CD4-positive, alpha-beta T cell treated with Interleukin-17A for 4 hours (primary cell): ENCODE data around the gene ZC3H12A.

Experiments used
- DNase-seq: peaks from one replicate; pipeline ENCODE4 v3.0.0-alpha.2; 2020; ENCODE audit warnings: mixed read lengths

The ZC3H12A gene

GRCh38 chr1:37456614-37457013 is 17.8 kb upstream of the ZC3H12A start:
- no peak for DNase-seq

DNA sequence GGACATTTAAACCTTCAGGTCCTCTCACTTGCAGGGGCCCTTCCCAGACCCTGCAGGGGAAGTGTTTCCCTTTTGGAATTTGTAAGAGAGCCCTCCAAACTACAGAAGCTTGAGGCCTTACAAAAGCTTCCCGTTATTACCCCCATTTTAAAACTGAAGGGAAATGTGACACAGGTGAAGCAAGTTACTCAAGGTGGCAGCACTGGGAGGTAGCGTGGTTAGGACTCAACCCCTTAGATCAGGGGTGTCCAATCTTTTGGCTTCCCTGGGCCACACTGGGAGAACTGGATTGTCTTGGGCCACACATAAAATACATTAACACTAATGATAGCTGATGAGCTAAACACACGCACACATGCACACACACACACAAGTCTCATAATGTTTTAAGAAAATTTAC is 15.8 kb upstream of the ZC3H12A start:
- peak; percentile 31 for DNase-seq

DNA sequence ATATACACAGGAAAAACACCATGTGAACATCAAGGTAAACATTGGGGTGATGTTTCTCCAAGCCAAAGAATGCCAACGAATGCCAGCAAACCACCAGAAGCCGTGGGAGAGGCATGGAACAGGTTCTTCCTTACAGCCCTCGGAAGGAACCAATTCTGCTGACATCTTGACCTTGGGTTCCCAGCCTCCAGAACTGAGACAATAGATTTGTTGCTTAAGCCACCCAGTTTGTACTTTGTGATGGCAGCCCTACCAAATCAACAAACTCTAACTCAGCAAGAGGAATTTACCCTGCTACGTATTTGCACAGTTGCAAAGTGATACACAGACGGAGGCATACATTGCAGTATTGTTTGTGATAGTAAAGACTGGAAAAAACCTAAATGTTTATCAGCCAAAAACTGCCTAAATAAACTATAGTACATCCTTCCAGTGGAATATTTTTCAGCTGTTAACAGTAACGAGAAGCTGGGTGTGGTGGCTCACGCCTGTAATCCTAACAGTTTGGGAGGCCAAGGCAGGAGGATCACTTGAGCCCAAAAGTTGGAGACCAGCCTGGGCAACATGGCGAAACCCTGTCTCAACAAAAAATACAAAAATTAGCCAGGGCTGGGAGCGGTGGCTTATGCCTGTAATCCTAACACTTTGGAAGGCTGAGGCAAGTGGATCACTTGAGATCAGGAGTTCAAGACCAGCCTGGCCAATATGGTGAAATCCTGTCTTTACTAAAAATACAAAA is 12.5 kb upstream of the ZC3H12A start:
- DNase-seq: no peak

GRCh38 chr1:37464443-37464842 is 9.9 kb upstream of the ZC3H12A start:
- no peak for DNase-seq

DNA sequence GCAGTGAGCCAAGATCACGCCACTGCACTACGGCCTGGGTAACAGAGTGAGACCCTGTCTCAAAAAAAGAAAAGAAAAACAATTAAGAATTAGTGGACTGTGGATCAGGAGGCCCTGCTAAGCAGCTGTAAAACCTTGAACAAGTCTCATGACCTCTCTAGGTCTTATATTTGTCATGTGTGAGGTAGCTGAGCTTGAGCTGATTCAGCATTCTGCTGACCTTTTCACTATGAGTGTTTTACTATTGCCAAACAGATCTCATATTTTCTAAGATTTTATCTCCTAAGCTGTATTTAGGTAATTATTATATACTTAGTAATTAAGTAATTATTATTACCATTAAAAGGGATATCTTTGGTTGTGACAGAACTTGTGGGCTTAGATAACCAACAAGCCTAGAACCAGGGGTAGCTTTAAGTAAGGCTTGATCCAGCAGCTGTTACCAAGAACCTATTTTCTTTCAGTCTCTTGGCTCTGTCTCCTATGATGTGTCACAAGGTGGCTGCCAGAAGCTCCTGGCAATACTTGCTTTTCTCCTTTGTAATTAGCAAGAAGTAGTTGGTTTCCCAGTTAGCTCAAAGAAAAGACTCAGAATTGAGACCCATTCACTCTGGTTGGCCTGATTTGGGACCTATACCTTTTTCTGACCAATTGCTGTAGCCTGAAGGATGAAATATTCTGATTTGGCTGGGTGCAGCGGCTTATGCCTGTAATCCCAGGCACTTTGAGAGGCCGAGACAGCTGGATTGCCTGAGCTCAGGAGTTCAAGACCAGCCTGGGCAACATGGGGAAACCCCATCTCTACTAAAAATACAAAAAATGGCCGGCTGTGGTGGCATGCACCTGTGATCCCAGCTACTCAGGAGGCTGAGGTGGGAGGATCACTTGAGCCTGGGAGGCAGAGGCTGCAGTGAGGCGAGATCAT is 8.5 kb upstream of the ZC3H12A start:
- DNase-seq: no peak

GRCh38 chr1:37468037-37468436 is 6.3 kb upstream of the ZC3H12A start:
- DNase-seq: no peak

GRCh38 chr1:37469386-37469785 is 5.0 kb upstream of the ZC3H12A start:
- DNase-seq: no peak

- DNase-seq: no peak
Observed at GRCh38 chr1:37471345-37472231, 2.8 kb upstream of the ZC3H12A start.

DNA sequence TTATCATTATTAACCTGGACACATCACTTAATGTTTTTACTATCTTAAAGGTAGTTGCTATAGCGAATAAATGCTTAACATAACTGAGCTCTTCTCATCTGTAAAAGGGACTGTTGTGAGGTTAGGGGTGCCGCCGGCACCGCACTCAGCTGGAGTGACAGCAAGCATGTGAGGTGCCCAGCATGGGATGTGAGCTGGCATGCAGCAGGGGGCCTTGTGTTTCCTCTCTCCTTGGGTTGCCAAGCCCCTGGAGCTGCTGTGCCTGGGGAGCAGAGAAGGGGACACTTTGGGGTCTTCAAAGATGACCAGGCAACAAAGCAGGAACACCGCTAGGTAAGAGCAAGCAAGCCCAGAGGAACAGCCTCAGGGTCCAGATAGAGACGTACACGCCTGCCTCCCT is 2.1 kb upstream of the ZC3H12A start:
- DNase-seq: no peak

DNA sequence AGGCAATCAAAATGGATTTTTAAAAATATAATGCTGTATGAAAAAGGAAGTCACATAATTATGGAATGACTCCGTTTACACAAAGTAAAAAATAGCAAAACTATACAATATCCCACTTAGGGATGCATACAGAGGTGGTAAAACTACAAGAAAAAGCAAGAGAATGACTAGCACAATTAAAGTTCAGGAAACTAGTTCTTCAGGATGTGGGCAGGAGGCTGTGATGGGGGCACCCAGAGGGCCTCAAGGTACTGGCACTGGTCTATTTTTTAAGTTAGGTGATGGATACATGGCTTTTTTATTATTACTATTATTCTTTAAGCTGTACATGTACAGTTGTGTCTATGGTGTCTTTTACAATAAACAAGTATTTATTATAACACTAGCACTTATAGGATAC is 1.4 kb upstream of the ZC3H12A start:
- no peak for DNase-seq

DNA sequence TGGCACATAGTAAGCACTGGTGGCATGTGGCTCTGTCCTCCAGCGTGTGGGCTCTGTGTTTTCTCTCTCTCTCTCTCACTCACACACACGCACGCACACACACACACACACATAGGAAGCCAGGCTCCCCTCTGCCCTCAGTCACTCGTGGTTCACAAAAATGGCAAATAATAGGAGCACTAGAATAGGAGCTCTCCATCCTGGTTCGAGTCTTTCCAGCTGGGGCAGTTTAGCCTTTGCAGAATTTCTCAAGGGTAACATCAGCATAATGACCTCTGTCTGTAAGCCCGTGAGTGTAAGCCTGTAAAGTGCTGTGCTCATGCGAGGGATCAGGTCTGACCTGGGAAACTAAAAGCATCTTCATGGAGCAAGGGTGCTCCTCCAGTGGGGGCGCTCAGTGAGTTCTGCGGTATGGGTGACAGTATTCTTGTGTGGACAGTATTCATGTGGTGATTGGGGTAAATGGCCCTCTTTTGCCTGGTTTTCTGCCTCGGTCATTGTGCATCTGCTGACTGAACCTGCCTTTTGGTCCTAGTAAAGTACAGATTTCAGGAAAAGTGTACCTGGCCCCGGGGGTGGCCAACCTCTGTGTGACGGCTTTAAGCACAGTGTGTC is 842 bp upstream of the ZC3H12A start:
- peak; percentile 59 for DNase-seq

GRCh38 chr1:37474697-37475379 is 458 bp downstream of the ZC3H12A start:
- peak; percentile 29 for DNase-seq

DNA sequence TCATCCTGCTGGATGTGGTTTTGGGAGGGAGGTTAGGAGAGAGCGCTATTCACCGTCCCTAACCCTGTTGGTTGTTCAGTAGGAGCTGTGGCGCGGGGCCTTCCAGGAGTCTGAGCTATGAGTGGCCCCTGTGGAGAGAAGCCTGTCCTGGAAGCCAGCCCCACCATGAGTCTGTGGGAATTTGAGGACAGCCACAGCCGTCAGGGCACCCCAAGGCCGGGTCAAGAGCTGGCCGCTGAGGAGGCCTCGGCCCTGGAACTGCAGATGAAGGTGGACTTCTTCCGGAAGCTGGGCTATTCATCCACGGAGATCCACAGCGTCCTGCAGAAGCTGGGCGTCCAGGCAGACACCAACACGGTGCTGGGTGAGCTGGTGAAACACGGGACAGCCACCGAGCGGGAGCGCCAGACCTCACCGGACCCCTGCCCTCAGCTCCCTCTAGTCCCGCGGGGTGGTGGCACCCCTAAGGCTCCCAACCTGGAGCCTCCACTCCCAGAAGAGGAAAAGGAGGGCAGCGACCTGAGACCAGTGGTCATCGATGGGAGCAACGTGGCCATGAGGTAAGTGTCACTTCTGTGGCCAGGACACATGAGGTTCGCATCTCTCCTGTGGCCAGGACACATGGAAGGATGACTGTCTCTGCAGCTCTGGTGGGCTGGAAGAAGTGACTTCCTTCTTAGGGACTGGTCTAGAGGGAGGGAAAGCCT is 1.2 kb downstream of the ZC3H12A start:
- peak; percentile 27 for DNase-seq

GRCh38 chr1:37476087-37476452 is 1.7 kb downstream of the ZC3H12A start:
- DNase-seq: no peak

GRCh38 chr1:37476460-37477197 is 2.2 kb downstream of the ZC3H12A start:
- DNase-seq: no peak

- DNase-seq: peak; percentile 81
Observed at GRCh38 chr1:37477198-37477931, 3.0 kb downstream of the ZC3H12A start.

DNA sequence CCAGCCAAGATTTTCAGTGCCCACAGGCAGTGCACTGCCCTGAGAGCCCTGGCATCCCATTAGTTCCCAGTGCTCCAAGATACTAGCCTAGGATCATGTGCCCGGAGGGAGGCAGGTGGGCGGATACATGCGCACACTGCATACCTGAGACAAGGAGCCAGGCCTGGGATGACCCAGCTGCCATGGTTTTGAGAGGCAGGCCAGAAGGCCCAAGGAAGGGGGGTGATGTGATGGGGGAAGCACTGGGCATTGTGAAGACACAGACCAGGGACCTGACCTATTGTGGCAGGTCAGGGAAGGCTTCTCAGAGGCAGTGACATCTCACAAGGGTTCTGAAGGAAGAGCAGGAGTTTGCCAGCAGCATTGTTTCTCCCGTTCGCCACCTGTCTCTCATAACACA is 3.6 kb downstream of the ZC3H12A start:
- no peak for DNase-seq

DNA sequence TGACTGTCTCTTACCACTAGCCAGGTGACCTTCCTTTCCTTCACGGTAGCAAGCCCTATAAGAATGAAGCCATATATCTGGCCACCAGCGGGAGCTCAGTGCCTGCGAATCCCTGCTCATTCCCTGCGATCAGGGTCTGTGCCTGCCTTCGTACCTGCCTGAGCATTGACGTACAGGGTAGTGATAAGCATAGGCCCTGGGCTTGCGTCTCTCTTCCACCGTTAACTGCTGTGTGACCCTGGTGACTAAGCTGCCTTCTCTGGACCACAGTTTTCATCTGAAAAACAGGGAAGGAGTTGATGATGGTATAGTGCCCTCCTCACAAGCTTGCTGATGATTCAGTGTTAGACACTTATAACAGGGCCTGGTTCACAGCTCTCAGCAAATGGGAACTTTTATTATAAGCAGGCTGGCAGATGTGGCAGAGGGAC is 4.1 kb downstream of the ZC3H12A start:
- DNase-seq: peak; percentile 66

DNA sequence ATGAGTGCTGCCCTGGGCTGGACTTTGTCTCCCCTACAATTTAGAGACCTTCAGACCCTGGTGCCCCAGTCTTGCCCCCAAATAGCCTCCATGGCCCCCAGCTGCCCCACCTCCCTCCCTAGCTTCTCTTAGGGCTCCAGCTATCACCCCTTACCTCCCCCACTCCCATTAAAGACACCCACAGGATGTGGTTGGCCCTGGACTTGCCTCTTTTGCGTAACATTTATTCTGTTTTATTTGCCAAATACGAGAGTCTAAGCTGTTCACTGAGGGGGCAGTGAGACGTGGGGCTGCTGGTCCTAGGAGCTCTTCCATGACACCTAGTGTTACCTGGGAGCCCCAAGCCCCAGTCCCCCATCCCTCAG is 4.5 kb downstream of the ZC3H12A start:
- DNase-seq: peak; percentile 56
